SK-N-SH (cell line): ENCODE measurements around the gene MAMDC2.

Experiments
- CHD2 ChIP-seq: fragments of 150-350 bp; IDR thresholded peaks from 2 replicates; pipeline ENCODE4 v1.6.1; 2018; ENCODE audit warnings: low read length; ENCODE audit not compliant: partially characterized antibody
- CTCF ChIP-seq: fragments of 200-600 bp; sonication (generic); IDR thresholded peaks from 2 replicates; pipeline ENCODE4 v1.6.1; 2017; ENCODE audit warnings: antibody characterized with exemption, mild to moderate bottlenecking, moderate library complexity
- POLR2AphosphoS5 ChIP-seq: IDR thresholded peaks from 2 replicates; pipeline ENCODE4 v1.6.1; 2012; ENCODE audit warnings: low read depth, low read length

- TF ChIP-seq POLR2AphosphoS5 (no peak), CTCF (no peak), CHD2 (no peak)
These were observed 49.4 kb downstream of the MAMDC2 start for GRCh38 chr9:70093095-70093494.
